A673 (cell line): ENCODE results near the gene CALN1. TPM values are rescaled to one million over a fixed set of nuclear protein-coding genes. Genes with fewer than 3 reads are reported as not detected.

Experiments
- BruUV-seq: library from RNA; stranded (reverse); fragments of 400-500 nt; replicated peaks from 2 replicates; lab custom pipeline; 2021; lab: Mats Ljungman, UMichigan
- CTCF ChIA-PET: fragments of 300-600 bp; sonication (Branson Sonifier 250); formaldehyde crosslinking; loops from one replicate; lab custom pipeline; 2022; ENCODE audit warnings: antibody characterized with exemption; lab: Charles Lee
- POLR2A ChIA-PET: fragments of 300-600 bp; sonication (Branson Sonifier 250); formaldehyde crosslinking; loops from one replicate; lab custom pipeline; 2022; ENCODE audit warnings: antibody characterized with exemption; ENCODE audit not compliant: low non-redundant PET; lab: Charles Lee
- DNase-seq: peaks from one replicate; pipeline ENCODE4 v3.0.0-alpha.2; 2015; ENCODE audit warnings: low spot score
- H3K27ac ChIP-seq: fragments of 200-600 bp; sonication (generic); 2 replicates; pipeline ENCODE4 v1.5.1; 2016; ENCODE audit warnings: mixed run types, low read depth, mild to moderate bottlenecking, mixed read lengths, antibody characterized with exemption, low read length; ENCODE audit not compliant: poor library complexity, severe bottlenecking
- H3K27me3 ChIP-seq: fragments of 200-600 bp; sonication (generic); replicated peaks from 2 replicates; pipeline ENCODE4 v1.6.1; 2017; ENCODE audit warnings: mixed run types, low read depth, mild to moderate bottlenecking, mixed read lengths, antibody characterized with exemption, low read length; ENCODE audit not compliant: insufficient read depth, poor library complexity
- H3K36me3 ChIP-seq: fragments of 200-600 bp; sonication (generic); 2 replicates; pipeline ENCODE4 v1.6.1; 2016; ENCODE audit warnings: mixed run types, mild to moderate bottlenecking, mixed read lengths, antibody characterized with exemption, low read length; ENCODE audit not compliant: insufficient read depth, poor library complexity, severe bottlenecking
- H3K4me1 ChIP-seq: fragments of 200-600 bp; sonication (generic); 2 replicates; pipeline ENCODE4 v1.6.1; 2017; ENCODE audit warnings: mixed run types, mild to moderate bottlenecking, mixed read lengths, antibody characterized with exemption, low read length; ENCODE audit not compliant: insufficient read depth, poor library complexity, severe bottlenecking
- H3K4me3 ChIP-seq: fragments of 200-600 bp; sonication (generic); 2 replicates; pipeline ENCODE4 v1.5.1; 2016; ENCODE audit warnings: low read depth, mixed run types, mild to moderate bottlenecking, mixed read lengths, low read length; ENCODE audit not compliant: poor library complexity, severe bottlenecking
- H3K9me3 ChIP-seq: fragments of 200-600 bp; sonication (generic); 2 replicates; pipeline ENCODE4 v1.6.1; 2016; ENCODE audit warnings: mixed run types, low read depth, mild to moderate bottlenecking, mixed read lengths, antibody characterized with exemption, low read length; ENCODE audit not compliant: poor library complexity, severe bottlenecking
- CTCF ChIP-seq: fragments of 300-800, 200-600 bp; sonication (generic); conservative IDR thresholded peaks from 2 replicates; pipeline ENCODE4 v1.5.1; 2017; ENCODE audit warnings: low read depth, mild to moderate bottlenecking, antibody characterized with exemption, low read length, moderate library complexity, mixed read lengths
- EZH2 ChIP-seq: fragments of 200-600 bp; sonication (generic); IDR thresholded peaks from 2 replicates; pipeline ENCODE4 v1.6.1; 2017; ENCODE audit warnings: borderline replicate concordance, low read depth, mild to moderate bottlenecking, mixed read lengths, antibody characterized with exemption, low read length; ENCODE audit not compliant: poor library complexity, severe bottlenecking
- intact Hi-C: fragments of 100-400 bp; cut with micrococcal nuclease; formaldehyde crosslinking; loops from one replicate; pipeline ENCODE4 v1.10.0; 2022; ENCODE audit not compliant: unreplicated experiment
- total RNA-seq: library from RNA; stranded (reverse); gene quantifications from 2 replicates; pipeline ENCODE4 v1.2.3, GENCODE V29; 2021

The CALN1 gene
- total RNA-seq, 1 experiment from 2014 or later, result not detected

GRCh38 chr7:71843676-71844075 is 568.5 kb downstream of the CALN1 start:
- H3K36me3 ChIP-seq, result no peaks in the 10 kb centered on the region
- no peaks in the 10 kb centered on the region for H3K27me3 ChIP-seq
- H3K4me1 ChIP-seq, result no peaks in the 10 kb centered on the region
- no peak for TF ChIP-seq EZH2
- TF ChIP-seq CTCF, result no peak
- ChIA-PET POLR2A (no interaction called here), CTCF (no interaction called here)
- DNase-seq, result no peak
- intact Hi-C loops, result no loop called here
- peaks cover 11% of the 10 kb centered on the region for H3K9me3 ChIP-seq
- H3K4me3 ChIP-seq, result no peak overlapping the region
- no peak overlapping the region for H3K27ac ChIP-seq
- no TSS peak for BruUV-seq

- TF ChIP-seq CTCF (no peak), EZH2 (no peak)
- intact Hi-C loops, result no loop called here
- H3K27ac ChIP-seq, result no peak overlapping the region
- H3K36me3 ChIP-seq, result no peaks in the 10 kb centered on the region
- no TSS peak for BruUV-seq
- DNase-seq, result no peak
- ChIA-PET POLR2A (no interaction called here), CTCF (no interaction called here)
- H3K4me3 ChIP-seq, result no peak overlapping the region
- H3K27me3 ChIP-seq, result no peaks in the 10 kb centered on the region
- H3K9me3 ChIP-seq, result peaks cover 11% of the 10 kb centered on the region
- no peaks in the 10 kb centered on the region for H3K4me1 ChIP-seq
Measured at GRCh38 chr7:71842786-71843185, 569.4 kb downstream of the CALN1 start.

- no peak overlapping the region for H3K4me3 ChIP-seq
- ChIA-PET POLR2A (no interaction called here), CTCF (no interaction called here)
- peaks cover 15% of the 10 kb centered on the region for H3K9me3 ChIP-seq
- no peak overlapping the region for H3K27ac ChIP-seq
- H3K27me3 ChIP-seq, result no peaks in the 10 kb centered on the region
- no peak for TF ChIP-seq CTCF
- TF ChIP-seq EZH2, result no peak
- intact Hi-C loops, result no loop called here
- no peaks in the 10 kb centered on the region for H3K36me3 ChIP-seq
- H3K4me1 ChIP-seq, result no peaks in the 10 kb centered on the region
- no peak for DNase-seq
- no TSS peak for BruUV-seq
Measured at GRCh38 chr7:71842381-71842780, 569.8 kb downstream of the CALN1 start.
